HG02943 (cell line): ENCODE data around the gene ATP5PD.
"Not testable (repeated sequence)": the region's sequence is repeated elsewhere in the genome, so short reads cannot be mapped to it uniquely, and the experiment has no call there.

Experiments
- ATAC-seq: cut with Tn5 transposase; IDR thresholded peaks from one replicate; pipeline ENCODE4 v1.9.1; 2021; ENCODE audit warnings: mild to moderate bottlenecking, low read depth, moderate library complexity; ENCODE audit not compliant: unreplicated experiment

The ATP5PD gene

DNA sequence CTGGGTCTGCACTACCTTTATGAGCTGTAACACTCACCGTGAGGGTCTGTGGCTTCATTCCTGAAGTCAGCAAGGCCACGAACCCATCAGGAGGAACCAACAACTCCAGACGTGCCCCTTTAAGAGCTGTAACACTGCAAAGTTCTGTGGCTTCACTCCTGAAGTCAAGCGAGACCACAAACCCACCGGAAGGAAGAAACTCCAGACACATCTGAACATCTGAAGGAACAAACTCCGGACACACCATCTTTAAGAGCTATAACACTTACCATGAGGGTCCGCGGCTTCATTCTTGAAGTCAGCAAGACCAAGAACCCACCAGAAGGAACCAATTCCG is 21.4 kb downstream of the ATP5PD start:
- not testable (repeated sequence) for ATAC-seq

DNA sequence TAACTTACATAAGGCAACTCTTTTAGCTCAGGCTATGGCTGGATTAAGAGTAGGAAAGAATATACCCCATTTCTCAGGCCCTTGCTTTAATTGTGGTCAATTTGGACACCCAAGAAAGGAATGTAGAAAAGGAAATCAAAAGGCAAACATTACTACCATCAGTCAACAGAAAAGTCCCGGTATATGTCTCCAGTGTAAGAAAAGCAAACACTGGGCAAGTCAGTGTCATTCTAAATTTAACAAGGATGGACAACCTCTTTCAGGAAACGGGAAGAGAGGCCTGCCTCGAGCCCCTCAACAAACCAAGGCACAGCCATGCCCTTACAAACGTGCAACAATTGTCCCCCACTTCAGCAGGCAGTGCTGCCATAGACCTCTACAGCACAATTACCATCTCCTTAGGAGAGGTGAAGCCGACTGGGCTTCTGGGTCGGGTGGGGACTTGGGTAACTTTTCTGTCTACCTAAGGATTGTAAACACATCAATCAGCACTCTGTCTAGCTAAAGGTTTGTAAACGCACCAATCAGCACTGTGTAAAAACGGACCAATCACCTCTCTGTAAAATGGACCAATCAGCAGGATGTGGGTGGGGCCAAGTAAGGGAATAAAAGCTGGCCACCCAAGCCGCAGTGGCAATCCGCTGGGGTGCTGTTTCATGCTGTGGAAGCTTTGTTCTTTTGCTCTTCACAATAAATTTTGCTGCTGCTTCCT is 21.9 kb downstream of the ATP5PD start:
- no peak for ATAC-seq

- no peak for ATAC-seq
Observed at GRCh38 chr17:75020331-75021110, 26.2 kb downstream of the ATP5PD start.

DNA sequence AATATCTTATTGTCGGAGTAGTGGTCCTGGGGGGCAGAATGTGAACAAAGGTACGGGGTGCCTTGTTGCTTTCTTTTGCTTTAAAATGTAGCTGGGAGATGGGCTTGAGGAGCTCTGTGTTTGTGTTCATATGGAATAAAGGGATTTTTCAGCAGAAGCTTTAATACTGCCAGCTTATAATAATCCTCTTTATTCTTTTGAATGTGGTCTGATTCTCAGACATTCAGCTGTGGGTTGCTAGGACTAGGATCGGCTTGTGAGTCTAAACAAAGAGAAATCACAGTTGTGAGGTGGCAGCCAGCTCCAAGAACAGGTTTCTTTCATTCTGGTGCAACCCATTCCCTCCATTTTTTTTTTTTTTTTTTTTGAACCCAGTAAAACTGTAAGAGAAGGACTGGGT is 27.1 kb downstream of the ATP5PD start:
- no peak for ATAC-seq

DNA sequence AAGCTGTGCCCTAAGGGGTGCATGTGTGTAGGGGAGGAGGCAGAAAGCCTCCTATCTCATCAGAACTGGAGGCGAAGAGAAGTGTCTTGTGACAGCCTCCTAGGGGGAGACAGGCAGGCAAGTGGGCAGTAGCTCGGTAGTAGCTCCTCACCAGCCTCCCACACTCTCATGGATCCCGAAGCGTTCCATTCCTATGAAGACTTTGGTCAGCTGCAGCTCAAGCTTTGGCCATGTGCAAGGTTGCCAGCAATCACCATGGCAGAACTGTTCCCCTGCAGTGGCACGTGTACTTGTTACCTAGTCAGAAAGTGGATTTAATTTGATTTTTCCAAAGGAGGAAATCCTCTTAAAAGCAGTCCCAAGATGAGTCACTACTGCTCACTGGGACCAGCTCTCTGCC is 27.6 kb downstream of the ATP5PD start:
- no peak for ATAC-seq

- no peak for ATAC-seq
Observed at GRCh38 chr17:75013092-75013559, 33.6 kb downstream of the ATP5PD start.

GRCh38 chr17:75012346-75013091 is 34.2 kb downstream of the ATP5PD start, which contains the start of gene MRPL58:
Gene MRPL58, plus strand, starts transcription at chr17:75012670. Its CDS starts 17 bp downstream, at chr17:75012687.
- ATAC-seq: peak; percentile 74

DNA sequence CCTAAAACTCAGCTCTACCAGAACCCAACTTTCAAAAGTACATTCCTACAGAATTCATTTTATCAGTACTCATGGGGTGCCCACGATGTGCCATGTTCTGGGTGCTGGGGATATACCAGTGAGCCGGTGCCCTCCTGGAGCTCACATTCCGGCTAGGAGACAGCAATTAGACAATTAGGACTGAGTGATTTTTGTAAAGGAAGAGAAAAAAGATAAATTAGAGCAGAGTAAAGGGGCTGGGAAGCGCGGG is 34.7 kb downstream of the ATP5PD start:
- ATAC-seq: no peak

DNA sequence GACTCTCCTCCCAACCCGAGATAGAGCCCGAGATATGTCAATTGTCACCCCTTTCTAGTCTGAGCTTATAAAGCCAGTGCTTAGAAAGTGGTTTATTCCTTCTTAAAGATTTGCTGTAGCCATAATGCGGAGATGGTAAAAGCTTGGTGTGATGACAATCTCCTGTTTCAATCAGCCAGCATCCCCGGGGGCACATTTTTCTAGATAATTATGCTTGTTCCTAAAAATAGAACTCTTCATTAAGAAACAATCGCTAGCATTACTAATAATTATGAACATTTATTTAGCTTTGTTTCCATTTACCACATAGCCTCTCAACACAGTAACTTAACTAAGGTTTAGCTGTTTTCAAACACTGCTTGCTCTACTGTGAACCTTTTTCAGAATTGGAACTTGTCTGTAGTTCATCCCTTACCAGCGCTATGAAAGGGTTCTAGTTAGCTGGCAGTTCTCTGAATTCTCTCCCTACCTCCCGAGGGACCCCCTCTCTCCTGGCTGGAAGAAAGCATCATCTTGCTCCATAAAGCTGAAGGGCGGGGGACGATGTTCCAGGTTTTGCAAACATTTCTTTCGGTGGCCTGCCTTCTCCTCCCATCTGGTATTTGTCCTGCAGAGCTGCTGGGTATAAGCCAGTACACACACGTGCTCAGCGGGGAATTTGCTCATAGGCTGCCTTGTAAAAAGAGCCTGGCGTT is 35.2 kb downstream of the ATP5PD start:
- ATAC-seq: no peak

DNA sequence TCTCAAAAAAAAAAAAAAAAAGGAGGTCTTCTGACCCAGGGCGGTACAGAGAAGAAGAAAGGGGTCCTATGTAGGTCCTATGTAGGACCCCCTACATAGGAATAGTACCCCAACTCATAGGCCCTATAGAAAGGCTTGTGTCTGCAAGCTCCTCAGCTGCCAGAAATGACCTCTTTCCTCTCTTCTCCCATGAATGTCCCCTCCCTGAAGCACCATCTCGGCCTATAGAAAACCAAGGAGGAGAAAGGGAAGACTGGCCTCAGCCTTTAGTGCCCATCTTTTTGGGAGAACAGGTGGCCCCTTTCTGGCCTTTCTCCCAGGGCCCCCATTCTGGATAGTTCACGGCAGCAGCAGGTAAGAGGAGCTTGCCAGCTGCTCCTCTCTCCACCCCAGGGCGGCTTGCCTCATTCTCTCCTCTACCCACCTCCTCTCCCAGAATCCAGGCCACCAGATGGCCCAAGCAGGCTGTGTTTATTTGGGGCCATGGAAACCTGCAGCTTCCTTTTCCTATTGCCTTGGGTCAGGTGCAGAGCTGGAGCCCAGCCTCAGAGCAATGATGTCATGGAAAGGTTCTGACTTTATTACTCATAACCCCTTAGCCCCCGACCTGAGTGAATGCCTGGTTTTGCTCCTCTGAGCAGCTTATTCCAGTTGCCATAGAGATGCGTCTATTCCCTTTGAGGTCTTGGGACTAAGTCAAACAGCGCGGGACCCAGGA is 35.9 kb downstream of the ATP5PD start:
- ATAC-seq: no peak

DNA sequence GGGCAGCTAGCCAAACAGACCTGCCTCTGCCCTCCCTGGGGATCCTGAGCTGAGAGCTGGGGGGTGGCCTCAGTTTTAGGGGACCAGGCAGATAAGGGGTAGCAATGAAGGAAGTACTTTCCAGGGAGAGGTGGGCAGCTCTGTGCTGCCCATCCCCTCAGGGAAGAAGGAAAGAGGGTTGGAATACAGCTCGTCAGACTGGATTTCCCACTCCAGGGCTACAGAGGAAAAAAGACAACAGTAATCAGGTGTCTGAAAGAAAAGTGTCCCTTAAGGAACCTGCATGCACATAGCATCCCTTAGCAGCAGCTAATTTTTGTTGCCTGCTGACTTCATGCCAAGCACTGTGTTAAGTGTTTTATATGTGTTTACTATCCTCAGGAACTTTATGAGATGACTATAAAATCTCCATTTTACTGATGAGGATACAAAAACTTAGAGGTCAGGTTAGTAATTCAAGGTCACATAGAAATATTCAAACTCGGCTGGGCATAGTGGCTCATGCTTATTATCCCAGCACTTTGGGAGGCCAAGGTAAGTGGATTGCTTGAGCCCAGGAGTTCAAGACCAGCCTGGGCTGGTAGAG is 37.5 kb downstream of the ATP5PD start:
- ATAC-seq: no peak

DNA sequence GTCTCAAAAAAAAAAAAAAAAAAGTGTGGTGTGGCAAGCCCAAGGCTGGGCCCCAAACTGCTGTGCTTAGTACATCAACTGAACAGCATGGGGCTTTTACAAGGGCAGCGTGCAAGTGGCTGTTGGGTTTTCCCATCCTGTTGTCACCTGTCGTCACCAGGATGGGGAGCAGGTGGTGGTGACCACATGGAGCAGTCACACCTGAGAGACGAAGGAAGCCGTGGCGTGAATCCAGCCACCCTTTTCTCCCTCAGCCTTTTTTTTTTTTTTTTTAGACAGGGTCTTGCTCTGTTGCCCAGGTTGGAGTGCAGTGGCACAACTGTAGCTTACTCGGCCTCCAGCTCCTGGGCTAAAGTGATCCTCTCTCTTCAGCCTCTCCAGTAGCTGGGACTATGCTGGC is 38.4 kb downstream of the ATP5PD start:
- no peak for ATAC-seq

GRCh38 chr17:75006653-75007052 is 40.1 kb downstream of the ATP5PD start:
- ATAC-seq: no peak

- not testable (repeated sequence) for ATAC-seq
Observed at GRCh38 chr17:75006084-75006483, 40.7 kb downstream of the ATP5PD start.

DNA sequence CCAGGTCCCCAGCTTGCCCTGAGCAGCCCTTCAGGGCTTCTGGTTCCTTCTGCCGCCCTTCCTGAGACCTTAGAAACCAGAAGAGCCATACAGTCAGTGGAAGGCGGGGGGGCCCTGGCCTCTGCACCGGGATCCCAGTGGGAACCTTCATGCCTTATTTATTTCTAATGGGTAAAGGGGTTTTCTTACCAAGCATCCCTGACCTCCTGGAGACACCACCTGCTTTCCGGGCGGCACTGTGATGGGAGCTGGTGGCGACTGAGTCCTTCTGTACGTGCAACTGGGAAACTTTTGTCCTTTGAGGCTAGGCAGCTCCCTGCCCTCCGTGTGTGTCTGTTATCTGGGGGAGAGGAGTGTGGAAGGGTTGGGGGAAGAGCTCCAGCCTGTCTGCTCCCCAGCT is 41.5 kb downstream of the ATP5PD start:
- ATAC-seq: no peak

DNA sequence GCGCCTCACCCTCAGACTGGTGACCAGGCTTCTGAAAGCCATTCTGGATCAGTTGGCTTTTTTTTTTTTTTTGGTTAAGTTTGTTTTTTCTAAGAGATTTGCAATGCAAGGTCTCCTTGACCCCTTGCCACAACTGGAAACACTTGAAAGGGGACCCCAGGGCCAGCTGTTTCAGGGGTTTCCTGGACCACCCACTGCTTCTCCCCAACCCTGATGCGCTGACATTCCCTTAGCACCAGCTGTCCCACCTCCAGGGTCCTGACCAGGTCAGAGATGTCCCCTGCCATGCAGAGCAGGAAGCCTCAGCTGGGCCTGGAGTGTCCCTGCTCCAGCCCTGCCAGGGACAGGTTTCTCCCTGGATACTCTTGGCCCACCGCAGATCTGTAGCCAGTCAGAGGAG is 42.4 kb downstream of the ATP5PD start:
- ATAC-seq: no peak

- no peak for ATAC-seq
Observed at GRCh38 chr17:75003957-75004355, 42.8 kb downstream of the ATP5PD start.

DNA sequence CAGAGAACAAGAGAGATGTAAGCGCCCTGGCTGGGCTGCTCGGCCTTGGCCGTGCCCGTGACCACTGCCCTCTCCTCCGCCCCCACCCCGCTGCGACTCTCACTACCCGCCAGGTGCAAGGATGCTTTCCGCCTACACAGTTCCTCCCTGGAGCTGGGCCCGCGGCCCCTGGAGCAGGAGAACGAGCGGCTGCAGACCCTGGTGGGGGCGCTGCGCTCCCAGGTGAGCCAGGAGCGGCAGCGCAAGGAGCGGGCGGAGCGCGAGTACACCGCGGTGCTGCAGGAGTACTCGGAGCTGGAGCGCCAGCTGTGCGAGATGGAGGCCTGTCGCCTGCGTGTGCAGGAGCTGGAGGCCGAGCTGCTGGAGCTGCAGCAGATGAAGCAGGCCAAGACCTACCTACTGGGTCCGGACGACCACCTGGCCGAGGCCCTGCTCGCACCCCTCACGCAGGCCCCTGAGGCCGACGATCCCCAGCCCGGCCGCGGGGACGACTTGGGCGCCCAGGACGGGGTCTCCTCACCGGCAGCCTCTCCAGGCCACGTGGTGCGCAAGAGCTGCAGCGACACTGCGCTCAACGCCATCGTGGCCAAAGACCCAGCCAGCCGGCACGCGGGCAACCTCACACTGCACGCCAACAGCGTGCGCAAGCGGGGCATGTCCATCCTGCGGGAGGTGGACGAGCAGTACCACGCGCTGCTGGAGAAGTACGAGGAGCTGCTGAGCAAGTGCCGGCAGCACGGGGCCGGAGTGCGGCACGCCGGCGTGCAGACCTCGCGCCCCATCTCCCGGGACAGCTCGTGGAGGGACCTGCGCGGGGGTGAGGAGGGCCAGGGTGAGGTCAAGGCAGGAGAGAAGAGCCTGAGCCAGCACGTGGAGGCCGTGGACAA is 43.5 kb downstream of the ATP5PD start:
- ATAC-seq: no peak
